H9 (cell line): ENCODE measurements around the gene NUDT14. TPM values are rescaled to one million over a fixed set of nuclear protein-coding genes. Genes with fewer than 3 reads are reported as not detected.
A peak's percentile ranks its signal among the peaks of the same experiment; 100 is the strongest.

Experiments
- DNase-seq: peaks from one replicate; pipeline ENCODE4 v3.0.0-alpha.2; 2017
- H2AFZ ChIP-seq: one replicate; pipeline ENCODE4 v1.6.1; 2013; ENCODE audit warnings: mild to moderate bottlenecking, low read length, control low read depth, moderate library complexity
- H2AK5ac ChIP-seq: 2 replicates; pipeline ENCODE4 v1.6.1; 2013; ENCODE audit warnings: low read length, control low read depth, mixed read lengths; ENCODE audit not compliant: insufficient read length
- H2BK120ac ChIP-seq: one replicate; pipeline ENCODE4 v1.6.1; 2013; ENCODE audit warnings: low read depth, mild to moderate bottlenecking, low read length, control low read depth, inconsistent platforms; ENCODE audit not compliant: poor library complexity, severe bottlenecking
- H2BK12ac ChIP-seq: 2 replicates; pipeline ENCODE4 v1.6.1; 2013; ENCODE audit warnings: low read length, control low read depth, mixed read lengths, low read depth; ENCODE audit not compliant: insufficient read length
- H2BK15ac ChIP-seq: 2 replicates; pipeline ENCODE4 v1.6.1; 2013; ENCODE audit warnings: low read depth, low read length, control low read depth
- H2BK20ac ChIP-seq: one replicate; pipeline ENCODE4 v1.6.1; 2013; ENCODE audit warnings: low read depth, mild to moderate bottlenecking, low read length, control low read depth, inconsistent platforms; ENCODE audit not compliant: poor library complexity, severe bottlenecking
- H2BK5ac ChIP-seq: 2 replicates; pipeline ENCODE4 v1.6.1; 2013; ENCODE audit warnings: low read length, control low read depth, mixed read lengths; ENCODE audit not compliant: insufficient read length
- H3K14ac ChIP-seq: 2 replicates; pipeline ENCODE4 v1.6.1; 2013; ENCODE audit warnings: low read length, control low read depth; ENCODE audit not compliant: insufficient read depth
- H3K18ac ChIP-seq: 2 replicates; pipeline ENCODE4 v1.6.1; 2013; ENCODE audit warnings: low read depth, mild to moderate bottlenecking, mixed read lengths, low read length, control low read depth; ENCODE audit not compliant: insufficient read length
- H3K23ac ChIP-seq: 2 replicates; pipeline ENCODE4 v1.6.1; 2013; ENCODE audit warnings: low read length, control low read depth, mixed read lengths, low read depth; ENCODE audit not compliant: insufficient read length
- H3K23me2 ChIP-seq: 2 replicates; pipeline ENCODE4 v1.6.1; 2013; ENCODE audit warnings: low read depth, mild to moderate bottlenecking, mixed read lengths, low read length, control low read depth; ENCODE audit not compliant: insufficient read length, poor library complexity, severe bottlenecking
- H3K27ac ChIP-seq: 2 replicates; pipeline ENCODE4 v1.5.1; 2013; ENCODE audit warnings: low read length, control low read depth, mixed read lengths, low read depth; ENCODE audit not compliant: insufficient read length
- H3K27me3 ChIP-seq: 2 replicates; pipeline ENCODE4 v1.6.1; 2013; ENCODE audit warnings: low read length, control low read depth, inconsistent platforms; ENCODE audit not compliant: insufficient read depth
- H3K4ac ChIP-seq: 2 replicates; pipeline ENCODE4 v1.6.1; 2013; ENCODE audit warnings: low read depth, mild to moderate bottlenecking, control low read depth, inconsistent platforms, low read length, moderate library complexity
- H3K4me1 ChIP-seq: 2 replicates; pipeline ENCODE4 v1.6.1; 2013; ENCODE audit warnings: low read length, control low read depth, inconsistent platforms; ENCODE audit not compliant: insufficient read depth
- H3K4me2 ChIP-seq: 2 replicates; pipeline ENCODE4 v1.6.1; 2013; ENCODE audit warnings: low read length, control low read depth, mixed read lengths; ENCODE audit not compliant: insufficient read length, insufficient read depth
- H3K56ac ChIP-seq: 2 replicates; pipeline ENCODE4 v1.6.1; 2013; ENCODE audit warnings: low read depth, mild to moderate bottlenecking, mixed read lengths, low read length, control low read depth; ENCODE audit not compliant: insufficient read length
- H3K79me1 ChIP-seq: 2 replicates; pipeline ENCODE4 v1.6.1; 2013; ENCODE audit warnings: low read depth, mild to moderate bottlenecking, moderate library complexity, low read length, control low read depth, inconsistent platforms; ENCODE audit not compliant: insufficient read depth, poor library complexity, severe bottlenecking
- H3K79me2 ChIP-seq: 2 replicates; pipeline ENCODE4 v1.6.1; 2013; ENCODE audit warnings: low read length, control low read depth, inconsistent platforms; ENCODE audit not compliant: insufficient read depth
- H3K9ac ChIP-seq: 2 replicates; pipeline ENCODE4 v1.6.1; 2013; ENCODE audit warnings: low read length, control low read depth, mixed read lengths; ENCODE audit not compliant: insufficient read length; ENCODE audit errors: extremely low read depth
- H3K9me3 ChIP-seq: one replicate; pipeline ENCODE4 v1.6.1; 2013; ENCODE audit warnings: low read depth, low read length, inconsistent platforms; ENCODE audit not compliant: control insufficient read depth
- H3T11ph ChIP-seq: one replicate; pipeline ENCODE4 v1.6.1; 2013; ENCODE audit warnings: mild to moderate bottlenecking, low read length, control low read depth, inconsistent platforms
- H4K20me1 ChIP-seq: one replicate; pipeline ENCODE4 v1.6.1; 2013; ENCODE audit not compliant: control insufficient read depth, insufficient read length, insufficient read depth
- H4K5ac ChIP-seq: 2 replicates; pipeline ENCODE4 v1.6.1; 2013; ENCODE audit warnings: low read depth, mild to moderate bottlenecking, mixed read lengths, low read length, control low read depth; ENCODE audit not compliant: insufficient read length
- H4K8ac ChIP-seq: replicated peaks from 2 replicates; pipeline ENCODE4 v1.6.1; 2013; ENCODE audit warnings: low read length, control low read depth, mixed read lengths, low read depth; ENCODE audit not compliant: insufficient read length
- H4K91ac ChIP-seq: 2 replicates; pipeline ENCODE4 v1.6.1; 2013; ENCODE audit warnings: low read depth, mild to moderate bottlenecking, moderate library complexity, mixed read lengths, low read length, control low read depth; ENCODE audit not compliant: insufficient read length
- H3K27ac Mint-ChIP-seq, 3 experiments: 2 replicates in 2 of 3; 3 replicates in 1 of 3; pipeline ENCODE4 v1.8.0; 2020 to 2021; ENCODE audit warnings: mixed read lengths in 3 of 3, mild to moderate bottlenecking in 1 of 3, moderate library complexity in 1 of 3
- H3K27me3 Mint-ChIP-seq: 2 replicates; pipeline ENCODE4 v1.8.0; 2021; ENCODE audit warnings: low read depth, mild to moderate bottlenecking, moderate library complexity, mixed read lengths
- H3K36me3 Mint-ChIP-seq, 3 experiments: 2 replicates in 2 of 3; 3 replicates in 1 of 3; pipeline ENCODE4 v1.8.0; 2020 to 2021; ENCODE audit warnings: low read depth in 3 of 3, mixed read lengths in 3 of 3; ENCODE audit not compliant: insufficient read depth in 1 of 3
- H3K4me1 Mint-ChIP-seq, 2 experiments: 2 replicates each; pipeline ENCODE4 v1.8.0; 2020; ENCODE audit warnings: mixed read lengths in 2 of 2
- H3K4me3 Mint-ChIP-seq, 2 experiments: 2 replicates in 1 of 2; 3 replicates in 1 of 2; pipeline ENCODE4 v1.8.0; 2020 to 2021; ENCODE audit warnings: mild to moderate bottlenecking in 2 of 2, mixed read lengths in 2 of 2, moderate library complexity in 1 of 2
- H3K9me3 Mint-ChIP-seq, 2 experiments: 2 replicates in 1 of 2; 3 replicates in 1 of 2; pipeline ENCODE4 v1.8.0; 2020; ENCODE audit warnings: mild to moderate bottlenecking in 2 of 2, mixed read lengths in 2 of 2, moderate library complexity in 1 of 2
- CTCF ChIP-seq: fragments of 200-600 bp; sonication (generic); conservative IDR thresholded peaks from 3 replicates; pipeline ENCODE4 v1.8.0; 2021; ENCODE audit warnings: antibody characterized with exemption, mild to moderate bottlenecking
- WGBS: extraction: QIAGEN DNeasy Blood & Tissue Kit; methylation state at CpG from one replicate; pipeline ENCODE4 v1.1.7; 2013; ENCODE audit warnings: missing lambda C conversion rate, low lambda C conversion rate, mixed read lengths; ENCODE audit not compliant: insufficient read length; ENCODE audit errors: extremely low coverage; 5-methylcytosine and 5-hydroxymethylcytosine counted together
- total RNA-seq: library from RNA; stranded (reverse); gene quantifications from 2 replicates; pipeline ENCODE4 v1.2.1, GENCODE V29; 2021

Gene NUDT14
- total RNA-seq, 1 experiment from 2014 or later = 41.1 TPM

- no peak overlapping the region for H3K4me2 ChIP-seq
- H3K9ac ChIP-seq = no peak overlapping the region
- H4K8ac ChIP-seq = no peak overlapping the region
- no peak overlapping the region for H2AK5ac ChIP-seq
- H3T11ph ChIP-seq = no peak overlapping the region
- no peaks in the 10 kb centered on the region for H3K4me1 ChIP-seq
- no peak overlapping the region for H2BK12ac ChIP-seq
- no peaks in the 10 kb centered on the region for H3K27me3 ChIP-seq
- Mint-ChIP-seq H3K9me3 (peaks cover 7 to 17% of the 10 kb centered on the region in 2 experiments), H3K4me1 (no peaks in the 10 kb centered on the region), H3K36me3 (peaks cover 0 to 19% (median 10%) of the 10 kb centered on the region in 3 experiments; a peak in 4 of 7 replicates), H3K4me3 (no peak overlapping the region), H3K27me3 (no peaks in the 10 kb centered on the region; the same call in 1 of the 2 replicates), H3K27ac (no peak overlapping the region)
- H3K56ac ChIP-seq = no peak overlapping the region
- H2BK15ac ChIP-seq = no peak overlapping the region
- no peak overlapping the region for H2BK20ac ChIP-seq
- no peak overlapping the region for H4K5ac ChIP-seq
- no peak overlapping the region for H2AFZ ChIP-seq
- WGBS = no CpG with 5 or more reads among the region's 27 CpGs
- no peak overlapping the region for H4K91ac ChIP-seq
- no peak overlapping the region for H2BK5ac ChIP-seq
- no peaks in the 10 kb centered on the region for H3K79me1 ChIP-seq
- no peak overlapping the region for H3K18ac ChIP-seq
- no peaks in the 10 kb centered on the region for H3K9me3 ChIP-seq
- H3K23ac ChIP-seq = no peak overlapping the region
- H3K4ac ChIP-seq = no peak overlapping the region
- no peak overlapping the region for H2BK120ac ChIP-seq
- H3K79me2 ChIP-seq = no peaks in the 10 kb centered on the region
- no peak overlapping the region; the same call in 1 of the 2 replicates for H3K14ac ChIP-seq
- peak; percentile 24 for DNase-seq
- TF ChIP-seq CTCF = no peak
- H3K27ac ChIP-seq = no peak overlapping the region
- H4K20me1 ChIP-seq = no peaks in the 10 kb centered on the region
- H3K23me2 ChIP-seq = no peaks in the 10 kb centered on the region
Measured at GRCh38 chr14:105143451-105144025, 37.6 kb downstream of the NUDT14 start.
